PC-3 (cell line): ENCODE measurements around the gene PGA4. TPM values are rescaled to one million over a fixed set of nuclear protein-coding genes. Genes with fewer than 3 reads are reported as not detected.
"Not testable (repeated sequence)": the region's sequence is repeated elsewhere in the genome, so short reads cannot be mapped to it uniquely, and the experiment has no call there.

Experiments used
- ATAC-seq: fragments of 200-7000 bp; cut with Tn5 transposase; 2 replicates; pipeline ENCODE4 v1.9.1; 2020; ENCODE audit warnings: mild to moderate bottlenecking, moderate library complexity
- Bru-seq: library from RNA; stranded (reverse); fragments of 400-500 nt; gene quantifications from one replicate; lab custom pipeline; 2021; lab: Mats Ljungman, UMichigan
- BruChase-seq, 2 experiments: library from RNA; stranded (reverse); fragments of 400-500 nt; gene quantifications; one replicate each; lab custom pipeline; 2021; lab: Mats Ljungman, UMichigan
- BruUV-seq: library from RNA; stranded (reverse); fragments of 400-500 nt; replicated peaks from 2 replicates; lab custom pipeline; 2021; lab: Mats Ljungman, UMichigan
- CTCF ChIA-PET: fragments of 300-600 bp; sonication (Branson Sonifier 250); formaldehyde crosslinking; loops from one replicate; lab custom pipeline; 2022; ENCODE audit warnings: antibody characterized with exemption; lab: Charles Lee
- POLR2A ChIA-PET: fragments of 300-600 bp; sonication (Branson Sonifier 250); formaldehyde crosslinking; loops from one replicate; lab custom pipeline; 2022; ENCODE audit warnings: antibody characterized with exemption; ENCODE audit not compliant: unreplicated experiment; lab: Charles Lee
- DNase-seq: peaks from one replicate; pipeline ENCODE4 v3.0.0-alpha.2; 2015
- H2AFZ ChIP-seq: fragments of 300-600 bp; sonication (generic); 2 replicates; pipeline ENCODE4 v1.6.0; 2016; ENCODE audit warnings: antibody characterized with exemption, low read length
- H3F3A ChIP-seq: fragments of 300-600 bp; sonication (generic); one replicate; pipeline ENCODE4 v1.6.0; 2017; ENCODE audit warnings: antibody characterized with exemption, low read length, control low read depth, mild to moderate bottlenecking; ENCODE audit not compliant: unreplicated experiment
- H3K27ac ChIP-seq: fragments of 300-600 bp; sonication (generic); 2 replicates; pipeline ENCODE4 v1.5.1; 2016; ENCODE audit warnings: mild to moderate bottlenecking, low read length
- H3K27me3 ChIP-seq: fragments of 300-600 bp; sonication (generic); 2 replicates; pipeline ENCODE4 v1.6.1; 2016; ENCODE audit warnings: low read length, mixed read lengths
- H3K36me3 ChIP-seq: fragments of 300-600 bp; sonication (generic); 2 replicates; pipeline ENCODE4 v1.6.1; 2016; ENCODE audit warnings: low read depth, mixed run types, low read length, mixed read lengths
- H3K4me1 ChIP-seq: fragments of 300-600 bp; sonication (generic); 2 replicates; pipeline ENCODE4 v1.5.1; 2016; ENCODE audit warnings: low read length; ENCODE audit not compliant: insufficient read depth
- H3K4me2 ChIP-seq: fragments of 300-600 bp; sonication (generic); 2 replicates; pipeline ENCODE4 v1.6.0; 2016; ENCODE audit warnings: low read length
- H3K4me3 ChIP-seq: fragments of 300-600 bp; sonication (generic); 2 replicates; pipeline ENCODE4 v1.5.1; 2016; ENCODE audit warnings: mild to moderate bottlenecking, low read length, mixed read lengths
- H3K79me2 ChIP-seq: fragments of 300-600 bp; sonication (generic); 2 replicates; pipeline ENCODE4 v1.6.1; 2017; ENCODE audit warnings: low read length, mixed read lengths
- H3K9ac ChIP-seq: fragments of 300-600 bp; sonication (generic); 2 replicates; pipeline ENCODE4 v1.6.0; 2016; ENCODE audit warnings: mild to moderate bottlenecking, low read length
- H3K9me2 ChIP-seq: fragments of 300-600 bp; sonication (generic); replicated peaks from 2 replicates; pipeline ENCODE4 v1.6.1; 2016; ENCODE audit warnings: mixed run types, low read length, mixed read lengths
- H3K9me3 ChIP-seq: fragments of 300-600 bp; sonication (generic); 2 replicates; pipeline ENCODE4 v1.6.1; 2016; ENCODE audit warnings: low read length, mixed read lengths
- H4K20me1 ChIP-seq: fragments of 300-600 bp; sonication (generic); 2 replicates; pipeline ENCODE4 v1.6.1; 2016; ENCODE audit warnings: low read length, mixed read lengths
- EZH2 ChIP-seq: fragments of 300-600 bp; sonication (generic); IDR thresholded peaks from one replicate; pipeline ENCODE4 v1.6.1; 2017; ENCODE audit warnings: antibody characterized with exemption, mild to moderate bottlenecking, low read length; ENCODE audit not compliant: unreplicated experiment
- EZH2phosphoT487 ChIP-seq: fragments of 300-600 bp; sonication (generic); IDR thresholded peaks from 2 replicates; pipeline ENCODE4 v1.6.1; 2018; ENCODE audit warnings: mild to moderate bottlenecking, antibody characterized with exemption, low read length, borderline replicate concordance
- intact Hi-C: fragments of 100-400 bp; cut with micrococcal nuclease; formaldehyde crosslinking; loops from 2 replicates; pipeline ENCODE4 v1.9.0; 2023
- long read RNA-seq: library from polyadenylated mRNA; unstranded; transcript quantifications from one replicate; pipeline ENCODE4 v2.0.0, GENCODE V29; 2021; ENCODE audit not compliant: unreplicated experiment
- total RNA-seq: library from RNA; depleted of rRNA; stranded (reverse); fragments of >200 nt; gene quantifications from 2 replicates; pipeline ENCODE4 v1.2.3, GENCODE V29; 2014; rRNA removed
- TF ChIP-seq, protein P1 (sequence below): fragments of 300-600 bp; sonication (generic); conservative IDR thresholded peaks from 2 replicates; pipeline ENCODE4 v1.5.1; 2017; ENCODE audit warnings: antibody characterized with exemption, low read depth, mild to moderate bottlenecking, low read length

The PGA4 gene
- total RNA-seq (not detected in 2 replicates), Bru-seq, nascent RNA (not detected), BruChase-seq, experiment 1, labeled RNA remaining after a 6-hour chase (not detected), BruChase-seq, experiment 2, labeled RNA remaining after a 2-hour chase (not detected)
- long read RNA-seq: 0 reads

DNA sequence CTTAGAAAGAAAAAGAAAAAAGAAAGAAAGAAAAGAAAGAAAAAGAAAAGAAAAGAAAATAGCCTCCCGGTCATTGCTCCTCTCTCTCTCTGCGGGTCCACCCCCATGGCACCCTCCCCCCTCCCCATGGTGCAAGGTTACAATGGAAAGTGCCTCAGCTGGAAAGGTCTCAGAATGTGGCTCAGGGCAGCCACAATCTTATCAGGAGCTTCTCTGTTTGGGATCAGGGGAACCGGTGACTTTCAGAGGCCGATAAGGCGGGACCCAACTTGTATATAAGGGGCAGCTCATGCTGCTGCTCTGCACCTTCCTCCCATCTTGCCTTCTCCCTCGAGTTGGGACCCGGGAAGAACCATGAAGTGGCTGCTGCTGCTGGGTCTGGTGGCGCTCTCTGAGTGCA, at the start of gene PGA4:
PGA4 (plus strand) TSS at position 301 of the 400 bp plus-strand sequence; CDS start at position 355, 54 bp downstream.
- H3K27me3 ChIP-seq, DNase-seq, ATAC-seq, H3K4me2 ChIP-seq, H3K9me2 ChIP-seq, intact Hi-C loops, H4K20me1 ChIP-seq, H3K9ac ChIP-seq, H3F3A ChIP-seq, H2AFZ ChIP-seq, POLR2A ChIA-PET, H3K27ac ChIP-seq, CTCF ChIA-PET, H3K9me3 ChIP-seq, H3K4me3 ChIP-seq, H3K79me2 ChIP-seq, BruUV-seq, H3K36me3 ChIP-seq, H3K4me1 ChIP-seq: not testable (repeated sequence)

DNA sequence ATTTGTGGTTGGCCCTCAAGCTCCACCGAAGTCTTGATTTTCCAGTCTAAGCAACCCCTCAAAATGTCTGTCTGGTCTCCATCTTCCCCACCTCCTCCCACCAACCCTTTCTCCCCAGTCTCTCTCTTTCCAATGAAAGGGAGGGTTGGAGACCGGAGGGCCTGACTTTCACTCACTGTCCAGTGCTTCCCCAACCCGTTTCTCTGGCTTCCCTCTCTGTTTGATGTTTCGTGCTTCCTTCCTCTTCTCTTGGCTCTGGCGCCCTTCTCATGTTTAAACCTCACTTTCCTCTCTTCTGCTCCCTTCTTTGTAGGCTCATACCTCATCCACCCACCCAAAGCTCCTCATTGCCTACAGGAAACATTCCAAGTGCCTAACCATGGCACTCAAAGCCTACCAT, 49.8 kb upstream of the PGA4 start:
- no peak overlapping the region for H3K4me2 ChIP-seq
- H3K79me2 ChIP-seq: no peaks in the 10 kb centered on the region
- no peak overlapping the region for H3K9ac ChIP-seq
- POLR2A ChIA-PET: interaction anchor here (0.6 kb wide), 1 partner anchor 206 kb away, joined by 5 read pairs; no protein-coding TSS in a partner anchor
- H4K20me1 ChIP-seq: no peaks in the 10 kb centered on the region
- no TSS peak for BruUV-seq
- ATAC-seq (no peak), DNase-seq (no peak)
- TF ChIP-seq EZH2 (no peak), EZH2phosphoT487 (no peak)
- TF ChIP-seq, protein P1, sequence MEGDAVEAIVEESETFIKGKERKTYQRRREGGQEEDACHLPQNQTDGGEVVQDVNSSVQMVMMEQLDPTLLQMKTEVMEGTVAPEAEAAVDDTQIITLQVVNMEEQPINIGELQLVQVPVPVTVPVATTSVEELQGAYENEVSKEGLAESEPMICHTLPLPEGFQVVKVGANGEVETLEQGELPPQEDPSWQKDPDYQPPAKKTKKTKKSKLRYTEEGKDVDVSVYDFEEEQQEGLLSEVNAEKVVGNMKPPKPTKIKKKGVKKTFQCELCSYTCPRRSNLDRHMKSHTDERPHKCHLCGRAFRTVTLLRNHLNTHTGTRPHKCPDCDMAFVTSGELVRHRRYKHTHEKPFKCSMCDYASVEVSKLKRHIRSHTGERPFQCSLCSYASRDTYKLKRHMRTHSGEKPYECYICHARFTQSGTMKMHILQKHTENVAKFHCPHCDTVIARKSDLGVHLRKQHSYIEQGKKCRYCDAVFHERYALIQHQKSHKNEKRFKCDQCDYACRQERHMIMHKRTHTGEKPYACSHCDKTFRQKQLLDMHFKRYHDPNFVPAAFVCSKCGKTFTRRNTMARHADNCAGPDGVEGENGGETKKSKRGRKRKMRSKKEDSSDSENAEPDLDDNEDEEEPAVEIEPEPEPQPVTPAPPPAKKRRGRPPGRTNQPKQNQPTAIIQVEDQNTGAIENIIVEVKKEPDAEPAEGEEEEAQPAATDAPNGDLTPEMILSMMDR: no peak
- CTCF ChIA-PET: no interaction called here
- H3K27ac ChIP-seq: no peak overlapping the region
- H3K9me2 ChIP-seq: no peaks in the 10 kb centered on the region
- H3K4me3 ChIP-seq: no peak overlapping the region
- intact Hi-C loops: no loop called here
- H3K9me3 ChIP-seq: no peaks in the 10 kb centered on the region
- no peaks in the 10 kb centered on the region for H3F3A ChIP-seq
- no peaks in the 10 kb centered on the region for H3K36me3 ChIP-seq
- H2AFZ ChIP-seq: no peak overlapping the region
- peaks cover 22% of the 10 kb centered on the region for H3K27me3 ChIP-seq
- H3K4me1 ChIP-seq: peaks cover 6% of the 10 kb centered on the region; the same call in 1 of the 2 replicates

DNA sequence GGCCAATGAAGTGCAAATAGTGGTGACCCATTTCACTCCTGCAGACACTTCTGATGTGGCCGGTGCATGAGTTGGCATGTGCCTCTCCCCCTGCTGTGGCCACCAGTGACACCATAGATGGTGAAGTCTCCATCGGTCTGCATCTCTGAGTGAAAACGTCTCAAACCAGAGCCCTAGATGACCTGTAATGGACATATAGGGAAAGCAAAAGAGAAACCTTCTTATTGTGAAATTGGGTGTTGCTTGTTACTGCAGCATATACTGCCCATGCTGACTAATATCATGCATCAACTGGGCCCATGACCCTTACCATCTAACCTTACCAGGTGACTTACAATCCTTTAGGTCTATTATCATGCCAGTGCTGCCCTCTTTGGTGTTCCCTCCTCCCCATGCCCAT, 49.3 kb upstream of the PGA4 start:
- no peaks in the 10 kb centered on the region for H4K20me1 ChIP-seq
- DNase-seq (no peak), ATAC-seq (no peak)
- peaks cover 6% of the 10 kb centered on the region; the same call in 1 of the 2 replicates for H3K4me1 ChIP-seq
- BruUV-seq: no TSS peak
- no peaks in the 10 kb centered on the region for H3K79me2 ChIP-seq
- H3K9ac ChIP-seq: no peak overlapping the region
- peaks cover 24% of the 10 kb centered on the region for H3K27me3 ChIP-seq
- ChIA-PET CTCF (no interaction called here), POLR2A (no interaction called here)
- no peaks in the 10 kb centered on the region for H3K9me3 ChIP-seq
- no peak overlapping the region for H3K4me3 ChIP-seq
- H3K36me3 ChIP-seq: no peaks in the 10 kb centered on the region
- no peak overlapping the region for H3K27ac ChIP-seq
- H2AFZ ChIP-seq: no peak overlapping the region
- no peaks in the 10 kb centered on the region for H3F3A ChIP-seq
- H3K4me2 ChIP-seq: no peak overlapping the region
- intact Hi-C loops: loop anchor here (1.0 kb wide), 4 partner anchors 43 to 398 kb away; no protein-coding TSS in a partner anchor
- TF ChIP-seq, protein P1: no peak
- TF ChIP-seq EZH2 (no peak), EZH2phosphoT487 (no peak)
- no peaks in the 10 kb centered on the region for H3K9me2 ChIP-seq
